ENCODE data around the gene YTHDF1. TPM values are rescaled to one million over a fixed set of nuclear protein-coding genes. Genes with fewer than 3 reads are reported as not detected.
A peak's percentile ranks its signal among the peaks of the same experiment; 100 is the strongest.

The YTHDF1 gene
- total and polyA plus RNA-seq, 2 donors from 2014 or later, result 21.9 to 43.1 TPM

GRCh38 chr20:63262836-63263235 lies 46.9 kb upstream of the YTHDF1 start:
- FAIRE-seq (no peak), DNase-seq (no peak)
- H3K27me3 ChIP-seq (ENCODE audit: control insufficient read depth, insufficient read depth, low read length), result no peaks in the 10 kb centered on the region
- peaks cover 0 to 3% (median 0%) of the 10 kb centered on the region in 3 donors for H3K4me1 ChIP-seq (ENCODE audit: control insufficient read depth in 2 of 3, insufficient read depth in 2 of 3, low read depth in 1 of 3, low read length in 3 of 3)
- intact Hi-C loops (cut with DNase I), result no loop called here
- H3K4me3 ChIP-seq (ENCODE audit: low read length in 3 of 3), result no peak overlapping the region
- TF ChIP-seq CTCF (IDR thresholded peaks at IDR 0.05; ENCODE audit: borderline replicate concordance, extremely low read depth, insufficient read depth), result no peak
- no peaks in the 10 kb centered on the region for H3K9me3 ChIP-seq (ENCODE audit: control insufficient read depth in 2 of 3, insufficient read depth in 1 of 3, low read length in 3 of 3)
- no peaks in the 10 kb centered on the region for H3K36me3 ChIP-seq (ENCODE audit: control insufficient read depth in 2 of 3, insufficient read depth in 3 of 3, low read length in 3 of 3)
- no peak overlapping the region for H3K9ac ChIP-seq (ENCODE audit: low read length in 3 of 3)
- H3K27ac ChIP-seq (ENCODE audit: low read depth in 2 of 2, low read length in 2 of 2), result no peak overlapping the region

GRCh38 chr20:63261795-63262528 lies 46.0 kb upstream of the YTHDF1 start:
- FAIRE-seq, result no peak
- peak in 1 of 5 donors; percentile 74 for DNase-seq
- Histone ChIP-seq H3K4me3 (ENCODE audit: low read length in 3 of 3) (no peak overlapping the region), H3K9ac (ENCODE audit: low read length in 3 of 3) (no peak overlapping the region), H3K9me3 (ENCODE audit: control insufficient read depth in 2 of 3, insufficient read depth in 1 of 3, low read length in 3 of 3) (no peaks in the 10 kb centered on the region), H3K4me1 (ENCODE audit: control insufficient read depth in 2 of 3, insufficient read depth in 2 of 3, low read depth in 1 of 3, low read length in 3 of 3) (no peaks in the 10 kb centered on the region), H3K27ac (ENCODE audit: low read depth in 2 of 2, low read length in 2 of 2) (no peak overlapping the region), H3K27me3 (ENCODE audit: control insufficient read depth, insufficient read depth, low read length) (no peaks in the 10 kb centered on the region), H3K36me3 (ENCODE audit: control insufficient read depth in 2 of 3, insufficient read depth in 3 of 3, low read length in 3 of 3) (no peaks in the 10 kb centered on the region)
- no peak for TF ChIP-seq CTCF (IDR thresholded peaks at IDR 0.05; ENCODE audit: borderline replicate concordance, extremely low read depth, insufficient read depth)
- intact Hi-C loops (cut with DNase I), result no loop called here

GRCh38 chr20:63261060-63261794 lies 45.3 kb upstream of the YTHDF1 start:
- Histone ChIP-seq H3K27ac (ENCODE audit: low read depth in 2 of 2, low read length in 2 of 2) (no peak overlapping the region), H3K4me3 (ENCODE audit: low read length in 3 of 3) (no peak overlapping the region), H3K4me1 (ENCODE audit: control insufficient read depth in 2 of 3, insufficient read depth in 2 of 3, low read depth in 1 of 3, low read length in 3 of 3) (no peaks in the 10 kb centered on the region), H3K9ac (ENCODE audit: low read length in 3 of 3) (no peak overlapping the region), H3K27me3 (ENCODE audit: control insufficient read depth, insufficient read depth, low read length) (no peaks in the 10 kb centered on the region), H3K36me3 (ENCODE audit: control insufficient read depth in 2 of 3, insufficient read depth in 3 of 3, low read length in 3 of 3) (no peaks in the 10 kb centered on the region), H3K9me3 (ENCODE audit: control insufficient read depth in 2 of 3, insufficient read depth in 1 of 3, low read length in 3 of 3) (no peaks in the 10 kb centered on the region)
- FAIRE-seq (no peak), DNase-seq (peak in 4 of 5 donors; percentile 86 to 93 (median 90))
- intact Hi-C loops (cut with DNase I), result no loop called here
- TF ChIP-seq CTCF (IDR thresholded peaks at IDR 0.05; ENCODE audit: borderline replicate concordance, extremely low read depth, insufficient read depth), result no peak
